ENCODE results near the gene PPME1. TPM values are rescaled to one million over a fixed set of nuclear protein-coding genes. Genes with fewer than 3 reads are reported as not detected.

The PPME1 gene
- total RNA-seq, 2 experiments from 2014 or later: 28.6 to 28.8 TPM

DNA sequence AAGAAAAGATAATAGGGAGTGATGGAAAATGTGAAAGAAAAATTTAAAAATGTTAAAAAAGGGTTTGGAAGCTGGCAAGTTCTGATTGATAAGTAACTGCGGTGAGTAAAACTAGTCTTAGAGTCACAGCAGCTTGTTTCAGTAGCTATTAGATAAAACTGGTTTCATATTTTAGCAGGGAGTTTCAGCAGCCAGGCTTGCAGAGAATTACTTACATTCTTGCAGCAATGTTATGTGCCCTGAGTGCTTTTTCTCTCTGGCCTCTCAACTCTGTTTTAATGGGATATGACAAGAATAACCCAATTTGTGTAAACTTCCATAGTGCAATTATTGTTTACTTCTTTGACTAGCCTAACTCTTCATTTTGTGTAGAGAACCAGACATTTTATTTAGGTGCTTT, 33.6 kb downstream of the PPME1 start:
- intact Hi-C loops (cut with micrococcal nuclease; ENCODE audit: unreplicated experiment): no loop called here
- Histone ChIP-seq H3K4me1 (ENCODE audit: insufficient read depth, low read length, poor library complexity, severe bottlenecking) (no peaks in the 10 kb centered on the region), H3K4me2 (ENCODE audit: low read length) (no peak overlapping the region), H3K9me3 (ENCODE audit: low read length) (no peaks in the 10 kb centered on the region), H3K36me3 (ENCODE audit: insufficient read depth, low read length) (peaks cover 39% of the 10 kb centered on the region), H3K9me2 (ENCODE audit: insufficient read depth, low read length) (no peaks in the 10 kb centered on the region), H3K27ac (ENCODE audit: low read depth, low read length, poor library complexity, severe bottlenecking) (no peak overlapping the region), H3K4me3 (ENCODE audit: low read depth, low read length, poor library complexity, severe bottlenecking) (no peak overlapping the region), H3K79me2 (ENCODE audit: insufficient read depth, low read depth, low read length) (no peaks in the 10 kb centered on the region), H2AFZ (ENCODE audit: low read length) (no peak overlapping the region), H4K20me1 (ENCODE audit: insufficient read depth, low read length) (no peaks in the 10 kb centered on the region)
- ChIA-PET CTCF (ENCODE audit: unreplicated experiment) (no interaction called here), POLR2A (no interaction called here)
- DNase-seq (ENCODE audit: low spot score): no peak
- TF ChIP-seq CTCF (conservative IDR thresholded peaks at IDR 0.05; ENCODE audit: low read length) (no peak), EZH2phosphoT487 (IDR thresholded peaks at IDR 0.05; ENCODE audit: borderline replicate concordance, low read depth, low read length) (no peak)
- BruUV-seq (replicated peaks): no TSS peak

DNA sequence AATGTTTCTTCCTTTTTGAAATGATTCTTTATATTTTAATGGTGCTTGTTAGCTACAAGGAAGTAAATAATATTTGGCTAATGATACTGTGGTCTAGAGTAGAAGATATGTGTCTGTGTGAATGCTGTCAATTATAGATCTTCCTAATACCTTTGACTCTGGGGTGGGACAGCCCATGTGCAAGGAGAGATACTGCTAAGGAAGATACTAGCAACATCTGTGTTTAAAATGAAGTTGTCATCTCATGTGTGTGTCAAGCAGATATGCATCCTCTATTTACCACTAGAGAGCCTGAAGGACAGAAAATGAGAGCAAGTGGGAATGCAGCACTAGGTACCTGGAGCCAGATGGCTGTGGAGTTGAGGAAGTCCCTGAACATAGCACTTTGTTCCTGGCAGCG, 34.1 kb downstream of the PPME1 start:
- no peak for TF ChIP-seq CTCF (conservative IDR thresholded peaks at IDR 0.05; ENCODE audit: low read length)
- TF ChIP-seq EZH2phosphoT487 (IDR thresholded peaks at IDR 0.05; ENCODE audit: borderline replicate concordance, low read depth, low read length): no peak
- Histone ChIP-seq H3K9me3 (ENCODE audit: low read length) (no peaks in the 10 kb centered on the region), H3K36me3 (ENCODE audit: insufficient read depth, low read length) (peaks cover 43% of the 10 kb centered on the region), H3K9me2 (ENCODE audit: insufficient read depth, low read length) (no peaks in the 10 kb centered on the region), H3K4me2 (ENCODE audit: low read length) (no peak overlapping the region), H4K20me1 (ENCODE audit: insufficient read depth, low read length) (no peaks in the 10 kb centered on the region), H3K4me3 (ENCODE audit: low read depth, low read length, poor library complexity, severe bottlenecking) (no peak overlapping the region), H3K4me1 (ENCODE audit: insufficient read depth, low read length, poor library complexity, severe bottlenecking) (no peaks in the 10 kb centered on the region), H3K27ac (ENCODE audit: low read depth, low read length, poor library complexity, severe bottlenecking) (no peak overlapping the region), H3K79me2 (ENCODE audit: insufficient read depth, low read depth, low read length) (no peaks in the 10 kb centered on the region), H2AFZ (ENCODE audit: low read length) (no peak overlapping the region)
- ChIA-PET CTCF (ENCODE audit: unreplicated experiment) (no interaction called here), POLR2A (no interaction called here)
- BruUV-seq (replicated peaks): no TSS peak
- intact Hi-C loops (cut with micrococcal nuclease; ENCODE audit: unreplicated experiment): no loop called here
- DNase-seq (ENCODE audit: low spot score): no peak

DNA sequence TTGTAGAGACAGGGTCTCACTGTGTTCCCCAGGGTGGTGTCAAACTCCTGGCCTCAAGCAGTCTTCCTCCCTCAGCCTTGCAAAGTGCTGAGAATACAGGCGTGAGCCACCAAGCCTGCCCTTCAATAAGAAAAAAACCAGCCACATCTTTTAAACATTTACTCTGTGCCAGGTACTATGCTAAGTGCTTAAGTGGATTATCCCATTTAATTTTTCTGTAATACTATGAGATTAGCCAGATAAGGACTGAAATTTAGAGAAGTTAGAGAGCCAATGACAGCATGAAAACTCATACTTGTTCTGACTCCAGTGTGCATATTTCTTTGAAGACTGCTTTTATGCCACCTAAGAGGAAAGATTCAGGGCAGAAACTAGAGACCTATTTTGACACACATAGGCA, 35.7 kb downstream of the PPME1 start:
- Histone ChIP-seq H3K79me2 (ENCODE audit: insufficient read depth, low read depth, low read length) (no peaks in the 10 kb centered on the region), H3K9me2 (ENCODE audit: insufficient read depth, low read length) (no peaks in the 10 kb centered on the region), H3K9me3 (ENCODE audit: low read length) (no peaks in the 10 kb centered on the region), H3K27ac (ENCODE audit: low read depth, low read length, poor library complexity, severe bottlenecking) (no peak overlapping the region), H3K4me3 (ENCODE audit: low read depth, low read length, poor library complexity, severe bottlenecking) (no peak overlapping the region), H3K36me3 (ENCODE audit: insufficient read depth, low read length) (peaks cover 48% of the 10 kb centered on the region), H2AFZ (ENCODE audit: low read length) (no peak overlapping the region), H3K4me1 (ENCODE audit: insufficient read depth, low read length, poor library complexity, severe bottlenecking) (no peaks in the 10 kb centered on the region), H3K4me2 (ENCODE audit: low read length) (no peak overlapping the region), H4K20me1 (ENCODE audit: insufficient read depth, low read length) (no peaks in the 10 kb centered on the region)
- DNase-seq (ENCODE audit: low spot score): no peak
- ChIA-PET POLR2A (no interaction called here), CTCF (ENCODE audit: unreplicated experiment) (no interaction called here)
- TF ChIP-seq EZH2phosphoT487 (IDR thresholded peaks at IDR 0.05; ENCODE audit: borderline replicate concordance, low read depth, low read length) (no peak), CTCF (conservative IDR thresholded peaks at IDR 0.05; ENCODE audit: low read length) (no peak)
- intact Hi-C loops (cut with micrococcal nuclease; ENCODE audit: unreplicated experiment): no loop called here
- no TSS peak for BruUV-seq (replicated peaks)
